AG08395 (cell line): ENCODE data around the gene SPACDR.
A peak's percentile ranks its signal among the peaks of the same experiment; 100 is the strongest.

ENCODE experiments used
- DNase-seq: peaks from one replicate; pipeline ENCODE4 v3.0.0; 2012; ENCODE audit warnings: mixed read lengths, low spot score

SPACDR gene

DNA sequence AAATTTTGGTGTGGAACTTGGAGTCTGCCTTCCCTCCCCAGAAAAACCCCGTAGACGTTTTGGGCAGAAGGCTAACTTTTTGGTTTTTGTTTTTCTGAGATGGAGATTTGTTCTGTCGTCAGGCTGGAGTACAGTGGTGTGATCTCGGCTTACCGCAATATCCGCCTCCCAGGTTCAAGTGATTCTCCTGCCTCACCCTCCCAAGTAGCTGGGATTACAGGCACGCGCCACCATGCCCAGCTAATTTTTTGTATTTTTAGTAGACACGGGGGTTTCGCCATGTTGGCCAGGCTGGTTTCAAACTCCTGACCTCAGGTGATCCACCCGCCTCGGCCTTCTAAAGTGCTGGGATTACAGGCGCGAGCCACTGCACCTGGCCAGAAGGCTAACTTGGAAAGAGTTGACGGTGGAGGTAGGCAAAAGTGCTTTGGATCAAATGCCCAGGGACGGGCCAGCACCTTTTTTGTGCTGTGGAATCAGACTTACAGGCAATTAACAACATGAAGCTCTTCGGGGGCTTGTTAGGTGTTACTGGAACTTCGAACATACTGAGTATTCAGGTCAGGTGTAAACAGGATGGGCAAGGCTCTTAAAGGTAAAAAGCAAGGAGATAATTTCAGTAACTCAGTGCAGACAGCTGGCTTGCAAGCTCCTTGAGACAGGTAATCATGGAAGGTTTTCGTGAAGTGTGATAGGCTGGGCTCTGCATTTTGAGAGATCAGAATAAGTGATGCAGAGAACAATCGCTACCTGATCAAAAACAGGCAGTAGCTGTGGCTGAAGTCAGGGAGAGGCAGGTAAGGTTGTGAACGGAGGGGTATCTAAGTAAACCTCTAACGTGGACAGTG lies 29.5 kb downstream of the SPACDR start:
- DNase-seq = no peak

DNA sequence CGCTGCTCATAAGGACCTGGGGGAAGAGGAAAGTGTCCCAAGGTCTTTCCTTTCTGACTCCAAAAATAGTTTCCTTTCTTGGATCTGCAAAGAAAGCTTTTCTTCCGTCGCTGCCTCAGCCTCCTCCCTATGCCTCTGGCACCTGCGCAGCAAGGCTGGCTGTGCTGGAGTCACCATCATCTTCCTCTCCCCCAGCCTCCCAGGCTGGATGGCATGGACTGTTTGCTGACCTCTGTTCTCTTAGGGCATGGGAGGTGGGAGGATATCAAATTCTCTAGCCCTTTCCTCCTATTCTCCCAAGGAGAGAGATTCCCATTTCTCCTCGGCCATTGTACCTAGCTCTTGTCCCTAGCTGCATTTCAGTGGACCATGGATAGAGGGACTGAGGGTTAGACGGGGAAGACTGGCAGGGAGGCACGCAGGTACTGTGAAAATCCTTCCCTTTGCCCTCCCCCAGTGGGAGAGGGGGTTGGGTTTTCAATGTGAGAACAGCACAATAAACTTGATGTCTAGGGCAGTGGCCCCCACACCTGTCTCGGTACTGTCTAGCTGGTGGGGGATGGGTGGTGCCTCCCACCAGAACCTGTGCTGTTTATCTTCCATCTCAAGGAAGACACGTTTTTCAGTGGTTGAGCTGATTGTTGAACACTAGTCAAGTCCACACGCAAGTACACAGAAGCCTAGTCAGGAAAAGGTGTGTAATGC lies 30.3 kb downstream of the SPACDR start:
- DNase-seq = no peak

DNA sequence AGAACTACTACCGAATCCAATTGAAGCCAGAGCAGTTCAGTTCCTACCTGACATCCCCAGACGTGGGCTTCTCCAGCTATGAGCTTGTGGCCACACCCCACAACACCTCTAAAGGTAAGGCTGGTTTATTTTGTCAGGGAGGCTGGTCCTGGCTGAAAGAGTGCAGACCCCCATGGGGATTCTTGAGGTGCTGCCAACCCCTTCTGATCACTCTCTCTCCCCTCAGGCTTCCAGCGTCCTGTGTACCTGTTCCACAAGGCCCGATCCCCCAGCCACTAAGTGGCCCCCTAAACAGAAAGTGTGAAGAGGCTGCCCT lies 30.8 kb downstream of the SPACDR start:
- DNase-seq = no peak

DNA sequence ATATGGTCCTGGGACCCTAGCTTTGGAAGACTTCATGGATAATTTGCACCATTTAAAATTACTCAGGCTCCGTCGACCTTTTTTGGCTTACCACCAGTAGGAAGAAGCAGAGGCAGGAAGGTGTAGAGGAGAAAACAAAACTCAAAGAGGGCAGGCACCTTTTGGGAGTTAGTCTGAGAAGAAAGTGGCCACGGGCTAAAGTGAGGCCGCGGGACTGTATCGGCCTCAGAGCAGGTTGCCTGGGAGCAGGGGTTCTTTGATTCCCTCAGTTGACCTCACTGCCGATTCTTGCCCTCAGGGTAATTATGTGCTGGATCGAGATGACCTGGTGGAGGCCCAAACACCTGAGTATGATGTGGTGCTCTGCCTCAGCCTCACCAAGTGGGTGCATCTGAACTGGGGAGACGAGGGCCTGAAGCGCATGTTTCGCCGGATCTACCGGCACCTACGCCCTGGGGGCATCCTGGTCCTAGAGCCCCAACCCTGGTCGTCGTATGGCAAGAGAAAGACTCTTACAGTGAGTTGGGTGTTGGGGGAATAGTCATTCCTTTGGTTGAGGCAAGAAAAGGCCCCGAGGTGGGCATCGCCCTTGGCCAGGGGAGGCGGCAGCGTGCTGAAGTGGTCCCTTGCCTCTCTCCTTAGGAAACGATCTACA lies 31.3 kb downstream of the SPACDR start:
- no peak for DNase-seq

DNA sequence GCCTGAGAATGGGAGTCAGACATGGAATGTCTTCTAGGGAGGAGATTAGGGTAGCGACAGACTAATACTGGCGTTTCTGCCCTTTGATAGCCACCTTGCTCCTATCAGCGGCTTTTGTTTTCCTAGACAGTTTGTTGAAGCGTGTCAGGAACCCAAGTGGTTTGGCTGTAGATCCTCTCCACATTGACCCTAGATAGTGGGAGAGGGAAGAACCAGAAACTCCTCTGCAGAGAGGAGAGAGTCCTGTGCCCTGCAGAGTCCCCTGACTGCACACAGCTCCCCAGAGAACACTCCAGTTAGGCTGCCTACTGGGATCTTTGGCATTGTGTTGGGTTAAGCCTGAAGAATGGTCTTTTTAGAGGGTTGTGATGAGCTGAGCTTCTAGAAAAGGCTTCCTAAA lies 32.0 kb downstream of the SPACDR start:
- no peak for DNase-seq

DNA sequence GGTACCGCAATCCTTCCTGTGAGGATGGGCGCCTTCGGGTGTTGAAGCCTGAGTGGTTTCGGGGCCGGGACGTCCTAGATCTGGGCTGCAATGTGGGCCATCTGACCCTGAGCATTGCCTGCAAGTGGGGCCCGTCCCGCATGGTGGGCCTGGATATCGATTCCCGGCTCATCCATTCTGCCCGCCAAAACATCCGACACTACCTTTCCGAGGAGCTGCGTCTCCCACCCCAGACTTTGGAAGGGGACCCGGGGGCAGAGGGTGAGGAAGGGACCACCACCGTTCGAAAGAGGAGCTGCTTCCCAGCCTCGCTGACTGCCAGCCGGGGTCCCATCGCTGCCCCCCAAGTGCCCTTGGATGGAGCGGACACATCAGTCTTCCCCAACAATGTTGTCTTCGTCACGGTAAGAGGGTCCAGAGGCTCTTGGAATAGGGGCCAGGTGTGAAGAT lies 32.7 kb downstream of the SPACDR start:
- DNase-seq = no peak

DNA sequence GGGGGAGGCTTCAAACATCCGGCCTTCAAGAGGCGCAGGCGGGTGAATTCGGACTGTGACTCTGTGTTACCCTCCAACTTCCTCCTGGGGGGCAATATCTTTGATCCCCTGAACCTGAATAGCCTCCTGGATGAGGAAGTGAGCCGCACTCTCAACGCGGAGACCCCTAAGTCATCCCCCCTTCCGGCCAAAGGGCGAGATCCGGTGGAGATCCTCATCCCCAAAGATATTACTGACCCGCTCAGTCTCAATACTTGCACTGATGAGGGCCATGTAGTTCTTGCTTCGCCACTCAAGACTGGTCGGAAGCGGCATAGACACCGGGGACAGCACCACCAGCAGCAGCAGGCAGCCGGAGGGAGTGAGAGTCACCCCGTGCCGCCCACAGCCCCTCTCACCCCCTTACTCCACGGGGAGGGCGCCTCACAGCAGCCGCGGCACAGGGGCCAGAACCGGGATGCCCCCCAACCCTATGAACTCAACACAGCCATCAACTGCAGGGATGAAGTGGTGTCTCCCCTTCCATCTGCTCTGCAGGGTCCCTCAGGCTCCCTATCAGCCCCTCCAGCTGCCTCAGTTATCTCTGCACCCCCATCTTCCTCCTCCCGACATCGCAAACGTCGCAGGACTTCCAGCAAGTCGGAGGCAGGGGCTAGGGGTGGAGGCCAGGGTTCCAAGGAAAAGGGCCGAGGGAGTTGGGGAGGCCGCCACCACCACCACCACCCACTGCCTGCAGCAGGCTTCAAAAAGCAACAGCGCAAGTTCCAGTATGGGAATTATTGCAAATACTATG lies 33.4 kb downstream of the SPACDR start:
- no peak for DNase-seq

DNA sequence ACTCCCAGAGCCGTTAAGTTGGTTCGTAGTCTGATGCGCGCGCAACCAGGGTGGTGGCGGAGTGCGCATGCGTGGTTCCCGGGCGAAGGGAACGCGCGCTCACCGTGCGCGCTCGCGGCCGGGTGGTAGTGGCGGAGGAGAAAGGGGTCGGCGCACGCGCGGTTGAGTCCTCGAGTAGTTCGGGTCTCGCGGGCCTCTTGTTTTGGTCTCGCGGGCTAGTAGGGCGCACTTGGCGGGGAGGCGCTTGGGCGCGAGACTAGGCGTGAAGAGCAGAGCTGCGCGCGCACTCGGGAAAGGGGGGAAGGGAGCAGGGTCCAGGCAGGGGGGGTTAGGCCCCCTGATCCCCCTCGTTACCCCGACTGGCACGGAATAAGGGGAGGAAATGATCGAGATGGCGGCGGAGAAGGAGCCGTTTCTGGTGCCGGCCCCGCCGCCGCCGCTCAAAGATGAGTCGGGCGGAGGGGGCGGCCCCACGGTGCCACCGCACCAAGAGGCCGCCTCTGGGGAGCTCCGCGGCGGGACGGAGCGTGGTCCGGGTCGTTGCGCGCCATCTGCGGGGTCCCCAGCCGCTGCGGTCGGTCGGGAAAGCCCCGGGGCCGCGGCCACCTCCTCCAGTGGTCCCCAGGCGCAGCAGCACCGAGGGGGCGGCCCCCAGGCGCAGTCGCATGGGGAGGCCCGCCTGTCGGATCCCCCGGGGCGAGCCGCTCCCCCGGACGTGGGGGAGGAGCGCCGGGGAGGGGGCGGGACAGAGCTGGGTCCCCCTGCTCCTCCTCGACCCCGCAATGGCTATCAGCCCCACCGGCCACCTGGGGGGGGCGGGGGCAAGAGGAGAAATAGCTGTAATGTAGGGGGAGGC lies 34.2 kb downstream of the SPACDR start, which contains the start of gene MEPCE:
Gene MEPCE, plus strand, starts transcription at position 195 of the 856 bp plus-strand sequence. Its CDS starts 188 bp downstream, at position 383.
- DNase-seq = peak; percentile 100

DNA sequence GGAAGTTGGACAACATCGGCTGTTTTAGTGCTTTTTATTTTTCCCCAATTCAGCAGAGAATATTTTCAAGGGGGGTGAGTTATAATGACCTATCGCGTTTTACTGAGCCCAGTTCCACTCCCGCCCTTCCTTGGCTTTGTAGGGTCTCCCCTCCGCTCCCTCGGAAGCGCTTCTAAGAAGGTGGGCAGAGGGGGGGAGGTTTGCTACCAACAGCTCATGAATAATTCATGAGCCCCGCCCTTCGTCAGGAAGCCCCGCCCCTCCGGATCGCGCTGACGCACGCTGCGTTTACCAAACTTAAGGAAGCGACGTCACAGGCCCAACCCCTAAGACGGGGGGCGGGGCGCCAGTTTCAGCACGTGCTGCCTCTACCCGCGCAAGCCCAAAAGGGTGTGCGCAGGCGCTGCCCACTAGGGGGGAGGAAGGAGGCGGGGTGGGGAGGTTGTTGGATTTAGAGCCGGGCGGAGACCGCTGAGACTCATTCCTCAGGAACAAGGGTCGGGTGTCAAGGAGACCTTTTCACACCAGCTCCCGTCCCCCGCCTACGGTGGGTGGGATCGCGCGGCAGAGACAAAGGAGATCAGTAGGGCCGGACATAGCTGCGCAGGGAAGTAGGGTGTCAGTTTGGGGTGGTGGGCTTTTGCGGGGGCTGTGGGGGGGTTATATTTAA lies 35.0 kb downstream of the SPACDR start:
- DNase-seq = peak; percentile 99

DNA sequence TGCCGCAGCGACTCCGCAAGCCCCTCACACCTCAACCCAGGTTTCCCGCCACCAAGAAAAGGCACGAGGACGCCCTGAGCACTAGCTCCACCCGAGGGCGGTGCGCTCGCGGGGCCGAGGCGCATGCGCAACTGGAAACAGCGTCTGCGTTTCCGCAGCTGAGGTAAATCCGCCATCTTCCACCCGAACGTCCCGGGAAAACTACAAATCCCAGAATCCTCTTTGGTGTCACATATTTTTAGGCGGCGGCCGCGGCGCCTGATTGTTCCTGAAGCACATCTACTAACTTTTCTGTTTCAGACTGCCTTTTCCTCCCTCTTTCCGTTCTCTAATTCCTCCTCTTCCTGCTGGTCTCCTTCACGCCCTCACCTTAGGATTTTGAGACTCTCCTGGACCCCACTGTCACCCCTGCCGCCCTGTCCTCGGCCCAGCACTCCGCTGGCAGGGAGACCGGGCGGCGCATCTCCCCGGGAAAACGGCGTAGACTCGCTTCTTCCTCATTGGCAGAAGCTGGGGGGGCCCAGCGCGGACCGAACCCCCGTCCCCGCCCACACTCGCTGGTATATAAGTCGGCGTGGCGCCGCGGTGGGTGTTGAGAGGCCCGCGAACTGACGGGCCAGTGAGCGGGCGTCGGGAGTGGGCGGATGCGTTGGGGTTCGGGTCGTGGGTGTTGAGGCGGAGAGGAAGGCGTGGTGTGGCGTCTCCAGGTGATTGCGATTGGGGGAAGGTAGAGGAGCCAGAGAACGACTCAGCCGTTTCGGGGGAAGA lies 35.7 kb downstream of the SPACDR start, which contains the start of gene ZCWPW1:
Gene ZCWPW1, minus strand, starts transcription at position 505 of the 768 bp plus-strand sequence. CDS start 8,054 bp downstream, outside the sequence.
- peak; percentile 93 for DNase-seq

DNA sequence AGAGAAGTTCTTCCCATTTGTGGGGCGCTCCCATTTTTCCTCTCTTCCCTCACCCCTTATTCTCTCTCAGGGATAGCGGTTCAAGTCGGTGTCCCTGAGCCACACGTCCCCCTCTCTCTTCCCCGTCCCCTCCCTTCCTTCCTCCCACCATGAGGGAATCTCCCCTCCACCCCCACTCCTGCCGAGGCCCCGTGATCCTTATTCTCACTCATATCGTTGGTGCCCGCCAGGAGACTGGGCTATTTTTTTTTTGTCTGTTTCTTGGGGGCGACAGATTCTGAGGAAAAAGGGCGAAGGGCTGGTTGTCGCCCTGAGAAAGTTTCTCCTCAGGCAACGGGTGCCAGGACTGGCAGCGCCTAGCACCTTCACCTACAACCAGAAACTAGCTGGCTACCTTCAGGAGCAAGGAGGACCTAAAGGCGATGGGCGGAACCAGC lies 36.3 kb downstream of the SPACDR start:
- no peak for DNase-seq

DNA sequence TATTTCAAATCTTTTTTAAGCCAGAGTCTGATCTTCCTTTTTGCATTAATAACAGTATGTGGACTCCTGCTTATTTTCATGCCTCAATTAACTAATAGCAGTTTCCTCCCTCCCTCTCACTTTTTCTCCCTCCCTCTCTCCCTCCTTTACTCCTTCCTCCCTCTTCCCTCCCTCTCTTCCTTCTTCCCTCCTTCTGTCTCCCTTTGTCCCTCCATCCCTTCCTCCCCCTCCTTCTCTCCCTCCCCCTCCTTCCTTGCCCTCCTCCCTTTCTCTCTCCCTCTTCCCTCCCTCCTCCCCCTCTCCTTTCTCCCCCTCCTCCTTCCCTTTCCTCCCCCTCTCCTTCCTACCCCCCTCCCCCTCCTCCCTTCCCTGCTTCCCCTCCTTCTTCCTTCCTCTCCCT lies 37.5 kb downstream of the SPACDR start:
- no peak for DNase-seq

DNA sequence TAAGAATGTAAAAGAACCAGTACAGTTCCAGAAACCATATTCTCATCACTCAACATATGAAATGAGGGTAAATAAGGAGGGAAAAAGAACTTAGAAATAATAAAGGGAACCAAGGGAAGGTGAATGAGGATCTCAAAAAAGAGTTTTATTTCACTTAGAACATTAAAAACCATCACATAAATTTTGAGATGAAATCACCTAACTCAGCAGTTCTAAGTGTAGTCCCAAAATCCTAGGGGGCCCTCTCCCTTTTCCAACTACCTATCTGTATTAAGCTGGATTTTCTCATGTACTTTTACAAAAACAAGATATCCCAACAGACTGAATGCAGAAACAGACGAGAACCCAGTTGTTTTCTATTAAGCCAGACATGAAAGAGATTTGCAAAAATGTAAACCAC lies 38.7 kb downstream of the SPACDR start:
- DNase-seq = no peak

DNA sequence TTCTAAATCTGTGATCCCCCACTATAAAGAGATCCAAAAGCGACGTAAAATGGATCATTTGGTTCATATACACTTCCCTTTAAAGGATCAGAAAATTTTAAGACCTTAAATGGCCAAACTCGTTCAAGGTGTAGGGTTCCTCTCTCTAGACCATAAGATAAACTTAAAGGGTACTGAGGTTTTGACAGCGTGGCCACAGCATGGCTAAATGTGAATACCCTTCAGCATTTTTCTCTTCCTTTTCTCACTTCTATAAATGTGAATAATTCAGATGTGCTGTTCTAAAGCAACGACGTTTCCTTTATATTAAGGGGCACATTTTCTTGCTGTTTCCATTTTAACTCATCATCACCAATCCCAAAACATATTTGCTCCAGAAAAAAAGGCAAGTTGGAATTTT lies 40.7 kb downstream of the SPACDR start:
- DNase-seq = no peak

DNA sequence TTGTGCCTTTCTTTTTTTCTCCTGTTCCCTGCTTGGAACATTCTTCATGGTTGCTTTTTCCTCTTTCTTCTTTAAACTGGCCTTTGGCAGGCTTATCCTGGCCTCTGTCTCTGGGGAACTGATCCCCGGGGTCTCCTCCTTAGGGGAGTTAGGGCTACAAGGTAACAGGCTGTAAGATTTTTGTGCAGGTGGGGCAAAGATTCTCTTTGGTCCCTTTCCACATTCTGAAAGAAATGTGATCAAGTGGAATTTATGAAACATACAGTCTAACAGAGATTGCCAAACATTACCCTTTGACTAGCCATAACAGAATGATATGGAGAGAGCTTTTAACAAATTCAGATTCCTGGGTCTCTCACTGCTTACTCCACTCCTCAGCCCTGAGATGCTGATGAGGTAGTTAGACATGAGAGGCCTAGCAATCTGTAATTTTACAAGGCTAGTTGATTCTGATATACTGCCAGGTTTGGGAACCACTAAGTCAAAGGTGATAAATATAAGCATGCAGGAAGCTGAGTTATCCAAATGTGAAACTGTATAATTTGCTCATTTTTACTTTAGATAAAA lies 44.3 kb downstream of the SPACDR start:
- no peak for DNase-seq

DNA sequence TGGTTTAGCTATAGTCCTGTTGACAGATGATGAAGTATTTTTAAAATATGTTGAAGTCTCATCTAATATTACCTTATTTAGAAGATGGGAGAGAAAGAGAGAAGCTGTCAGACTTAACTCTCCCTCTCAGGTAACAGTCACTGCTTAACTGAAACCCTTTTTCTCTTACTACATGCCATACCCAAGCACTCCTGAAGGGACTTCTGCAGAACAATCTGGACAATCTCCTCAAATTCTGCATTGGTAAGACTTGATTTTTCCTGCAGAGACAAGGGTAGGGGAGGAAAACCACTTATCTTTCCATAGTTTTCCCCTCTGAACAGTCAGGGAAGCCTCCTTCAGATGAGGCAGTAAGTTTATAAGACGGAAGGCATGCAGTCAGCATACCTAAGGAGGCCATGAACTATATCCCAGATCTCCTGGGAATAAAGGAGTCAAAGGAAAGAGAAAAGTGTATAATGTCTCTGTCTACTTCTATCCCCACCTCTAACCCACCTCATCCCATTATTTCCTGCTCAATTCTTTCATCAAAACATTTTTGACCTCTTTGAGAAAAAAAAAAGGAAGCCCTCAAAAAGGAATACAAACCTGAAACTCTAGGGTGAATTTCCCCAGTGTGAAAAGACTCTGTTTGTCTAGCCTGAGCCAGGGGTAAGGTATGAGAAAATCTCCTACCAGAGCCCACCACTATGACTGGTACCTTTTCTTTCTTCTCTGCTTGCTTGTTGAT lies 45.0 kb downstream of the SPACDR start:
- no peak for DNase-seq

DNA sequence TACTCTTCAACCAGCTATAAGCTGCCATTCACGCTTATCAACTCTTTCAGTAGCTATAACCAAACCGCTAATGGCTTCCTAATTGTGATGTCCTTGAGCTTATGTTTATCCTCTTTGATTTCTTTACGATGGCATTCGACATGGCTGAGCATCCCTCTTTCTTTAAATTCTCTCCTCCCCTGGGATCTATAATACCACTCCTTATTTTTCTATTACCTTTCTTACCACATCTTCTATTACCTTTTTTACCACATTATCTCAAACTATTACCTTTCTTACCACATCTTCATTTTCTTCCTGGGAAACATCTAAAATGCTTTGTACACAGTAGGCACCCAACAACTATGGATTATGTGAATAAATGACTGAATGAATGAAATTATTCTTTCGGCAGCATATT lies 48.6 kb downstream of the SPACDR start:
- no peak for DNase-seq

DNA sequence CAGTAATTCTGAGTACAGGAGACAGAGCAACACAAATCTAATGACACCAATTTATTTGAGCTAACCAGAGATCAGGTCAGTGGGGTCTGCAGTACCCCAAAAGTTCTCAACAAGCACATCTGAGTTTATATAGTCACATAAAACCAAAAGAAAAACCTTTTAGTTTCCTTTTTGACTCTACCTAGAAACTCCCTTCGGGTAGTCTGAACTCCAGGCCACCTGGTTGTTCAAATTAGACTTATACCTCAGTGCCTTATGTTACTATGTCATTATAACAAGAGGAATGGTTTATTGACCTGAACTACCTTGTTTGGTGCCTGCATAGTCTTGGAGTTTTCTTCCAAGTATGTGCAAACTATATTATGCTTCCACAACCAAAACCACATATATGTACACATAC lies 50.2 kb downstream of the SPACDR start:
- no peak for DNase-seq

DNA sequence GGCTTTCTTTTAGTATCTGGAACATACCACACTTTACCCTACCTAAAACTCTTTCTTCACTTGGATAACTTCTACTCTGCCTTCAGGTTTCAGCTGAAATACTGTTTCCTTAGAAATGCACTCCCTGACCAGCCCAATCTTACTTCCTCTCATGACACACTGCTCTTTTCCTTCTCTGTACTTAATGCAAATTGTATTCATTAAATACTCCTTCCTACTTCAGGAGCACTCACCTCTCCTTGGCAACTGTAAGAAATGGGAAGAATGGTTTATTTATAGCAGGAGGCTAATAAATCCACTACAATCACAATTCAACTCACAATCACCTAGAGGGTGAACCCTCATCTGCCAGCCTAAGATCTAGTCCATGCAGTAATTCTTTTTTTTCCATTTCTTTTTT lies 50.7 kb downstream of the SPACDR start:
- no peak for DNase-seq
